ENCODE measurements around the gene SLC14A1. TPM values are rescaled to one million over a fixed set of nuclear protein-coding genes. Genes with fewer than 3 reads are reported as not detected.

SLC14A1 gene
- total and polyA plus RNA-seq, 2 of the 4 experiments (the other 2 are of a cell fraction) = 20.5 to 31.9 TPM

- H3K9ac ChIP-seq (ENCODE audit: low read depth, low read length) = peak overlapping the region; percentile 59
- H3K4me2 ChIP-seq (ENCODE audit: low read depth, low read length) = peak overlapping the region; percentile 48
- ChIA-PET CTCF (interaction anchor here (0.7 to 0.9 kb wide), 2 partner anchors 55 to 64 kb away, joined by 3 to 4 read pairs; no protein-coding TSS in a partner anchor), POLR2A (ENCODE audit: unreplicated experiment) (no interaction called here)
- peak overlapping the region; percentile 81 to 97 for H4K8ac ChIP-seq (ENCODE audit: low read depth in 2 of 2, low read length in 2 of 2)
- TF ChIP-seq MAFK (IDR thresholded peaks at IDR 0.05; ENCODE audit: low read depth, low read length) = no peak
- TF ChIP-seq BHLHE40 (IDR thresholded peaks at IDR 0.05; ENCODE audit: low read depth, low read length) = peak; percentile 22; the same call in 1 of the 2 replicates
- TF ChIP-seq MAZ (IDR thresholded peaks at IDR 0.05; ENCODE audit: borderline replicate concordance, low read depth, low read length) = no peak
- no peak for TF ChIP-seq CEBPB (IDR thresholded peaks at IDR 0.05; ENCODE audit: low read depth, low read length)
- no peak for TF ChIP-seq RCOR1 (IDR thresholded peaks at IDR 0.05; ENCODE audit: insufficient replicate concordance, low read length)
- in situ Hi-C loops (cut with MboI; ENCODE audit: low sequenced_read_pairs) (no loop called here), dilution Hi-C loops (cut with HindIII; ENCODE audit: low sequenced_read_pairs, unreplicated experiment) (no loop called here), intact Hi-C loops (cut with micrococcal nuclease) (no loop called here)
- peak overlapping the region; percentile 98; the same call in 2 of the 3 replicates for H2BK15ac ChIP-seq (ENCODE audit: low read depth, low read length)
- H2AFZ ChIP-seq (replicated peaks; ENCODE audit: low read length, poor library complexity) = peak overlapping the region; percentile 92
- H3K9me3 ChIP-seq (ENCODE audit: control insufficient read depth, insufficient read depth, low read length) = no peaks in the 10 kb centered on the region
- H2AK5ac ChIP-seq (ENCODE audit: low read depth, low read length) = peak overlapping the region; percentile 87; the same call in 1 of the 2 replicates
- peaks cover 0 to 7% of the 10 kb centered on the region in 2 experiments; a peak in 1 of 4 replicates for H3K79me1 ChIP-seq (ENCODE audit: low read depth in 1 of 2, low read length in 2 of 2)
- peak overlapping the region; percentile 61; the same call in 1 of the 2 replicates for H3K23ac ChIP-seq (ENCODE audit: low read depth, low read length)
- H3K18ac ChIP-seq (ENCODE audit: low read depth, low read length) = peak overlapping the region; percentile 83
- peak overlapping the region; percentile 95 for H2BK120ac ChIP-seq (ENCODE audit: low read depth, low read length)
- peak overlapping the region; percentile 95 for H2BK5ac ChIP-seq (ENCODE audit: low read depth, low read length, poor library complexity, severe bottlenecking)
- H3K4ac ChIP-seq (ENCODE audit: low read depth, low read length) = peak overlapping the region; percentile 92
- peak overlapping the region; percentile 93; the same call in 1 of the 2 replicates for H2BK20ac ChIP-seq (ENCODE audit: low read depth, low read length)
- peak; percentile 63 for DNase-seq
- H4K91ac ChIP-seq (ENCODE audit: insufficient read depth, low read depth, low read length) = peak overlapping the region; percentile 87
- no TSS peak for BruUV-seq (replicated peaks)
- peak; percentile 16 for ATAC-seq (ENCODE audit: low read depth)
- H3K4me1 ChIP-seq (ENCODE audit: control insufficient read depth, insufficient read depth, low read length) = peaks cover 20% of the 10 kb centered on the region
- H3K9me1 ChIP-seq (ENCODE audit: insufficient read depth, low read length) = peaks cover 15% of the 10 kb centered on the region
- H3K56ac ChIP-seq (ENCODE audit: extremely low read depth, insufficient read depth, low read length) = no peak overlapping the region; the same call in 1 of the 2 replicates
- no peaks in the 10 kb centered on the region for H4K20me1 ChIP-seq (ENCODE audit: insufficient read depth, low read length)
- H3K27ac ChIP-seq (ENCODE audit: insufficient read depth, low read length) = peak overlapping the region; percentile 80
- peak overlapping the region; percentile 56 for H2AK9ac ChIP-seq (replicated peaks; ENCODE audit: low read depth, low read length, poor library complexity)
- H3K36me3 ChIP-seq (ENCODE audit: control insufficient read depth, insufficient read depth, low read length) = no peaks in the 10 kb centered on the region
- no peaks in the 10 kb centered on the region for H3K27me3 ChIP-seq (ENCODE audit: control insufficient read depth, insufficient read depth, low read length)
- H4K5ac ChIP-seq (ENCODE audit: low read depth, low read length) = peak overlapping the region; percentile 93
- H3K4me3 ChIP-seq (ENCODE audit: insufficient read depth, low read depth, low read length) = peak overlapping the region; percentile 52
- peak overlapping the region; percentile 88 for H3K14ac ChIP-seq (replicated peaks; ENCODE audit: low read depth, low read length)
- 28% methylated on average over 13 of the region's 35 CpGs; no CpG with 5 or more reads in 1 of the 2 experiments for WGBS, 2 experiments (ENCODE audit: extremely low coverage in 2 of 2, insufficient read length in 1 of 2)
These were observed 51.3 kb downstream of the SLC14A1 start for GRCh38 chr18:45775241-45775676.
